ENCODE data around the gene MAFF.

DNA sequence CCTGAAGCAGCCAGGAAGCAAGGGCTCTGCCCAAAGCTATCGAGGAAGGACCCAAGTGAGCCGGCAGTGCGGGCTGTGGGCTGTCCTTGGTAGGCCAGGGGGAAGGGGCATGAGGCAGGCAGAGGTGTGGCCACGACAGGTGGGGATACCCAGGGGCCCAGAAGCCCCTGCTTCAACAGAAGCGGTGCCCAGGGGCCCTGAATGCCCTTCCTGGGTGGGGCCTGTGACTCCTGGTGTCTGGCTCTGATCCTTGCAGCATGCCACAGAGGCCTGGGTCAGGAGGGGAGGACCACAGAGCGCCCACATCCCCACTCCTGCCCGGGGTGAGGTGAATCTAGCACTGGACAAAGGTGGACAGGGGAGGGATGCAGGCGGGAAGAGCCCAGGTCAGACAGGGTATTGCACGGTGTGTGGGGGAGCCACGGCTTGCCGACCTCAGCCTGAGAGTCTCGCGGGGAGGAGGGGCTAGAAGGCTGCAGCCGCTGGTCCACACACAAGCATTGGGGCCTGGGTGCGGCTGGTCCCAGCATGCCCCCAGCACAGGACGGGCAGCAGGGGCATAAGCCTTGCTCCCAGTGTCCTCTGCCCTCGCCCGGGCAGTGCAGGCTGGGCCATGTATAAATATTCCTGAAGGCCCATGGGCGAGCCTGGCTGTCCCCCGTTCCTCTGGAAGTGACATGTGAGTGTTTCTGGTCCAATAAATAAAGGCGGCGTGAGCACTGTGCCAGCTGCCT lies 19.0 kb downstream of the MAFF start:
- TF ChIP-seq HDAC6 (IDR thresholded peaks at IDR 0.05; ENCODE audit: low read depth, low read length) = no peak
- TF ChIP-seq ZNF12 (CRISPR knock-in tag; IDR thresholded peaks at IDR 0.05) = no peak
- TF ChIP-seq POLR2AphosphoS5 (IDR thresholded peaks at IDR 0.05; ENCODE audit: control insufficient read depth, insufficient read depth, low read depth, low read length) = no peak
- TF ChIP-seq ZNF586 (CRISPR knock-in tag; conservative IDR thresholded peaks at IDR 0.05) = no peak
- TF ChIP-seq POLR2A (conservative IDR thresholded peaks at IDR 0.05) = no peak
- TF ChIP-seq, protein P1, sequence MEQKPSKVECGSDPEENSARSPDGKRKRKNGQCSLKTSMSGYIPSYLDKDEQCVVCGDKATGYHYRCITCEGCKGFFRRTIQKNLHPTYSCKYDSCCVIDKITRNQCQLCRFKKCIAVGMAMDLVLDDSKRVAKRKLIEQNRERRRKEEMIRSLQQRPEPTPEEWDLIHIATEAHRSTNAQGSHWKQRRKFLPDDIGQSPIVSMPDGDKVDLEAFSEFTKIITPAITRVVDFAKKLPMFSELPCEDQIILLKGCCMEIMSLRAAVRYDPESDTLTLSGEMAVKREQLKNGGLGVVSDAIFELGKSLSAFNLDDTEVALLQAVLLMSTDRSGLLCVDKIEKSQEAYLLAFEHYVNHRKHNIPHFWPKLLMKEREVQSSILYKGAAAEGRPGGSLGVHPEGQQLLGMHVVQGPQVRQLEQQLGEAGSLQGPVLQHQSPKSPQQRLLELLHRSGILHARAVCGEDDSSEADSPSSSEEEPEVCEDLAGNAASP (IDR thresholded peaks at IDR 0.05) = no peak
- TF ChIP-seq ZNF24 (IDR thresholded peaks at IDR 0.05) = no peak
- TF ChIP-seq, protein P2, sequence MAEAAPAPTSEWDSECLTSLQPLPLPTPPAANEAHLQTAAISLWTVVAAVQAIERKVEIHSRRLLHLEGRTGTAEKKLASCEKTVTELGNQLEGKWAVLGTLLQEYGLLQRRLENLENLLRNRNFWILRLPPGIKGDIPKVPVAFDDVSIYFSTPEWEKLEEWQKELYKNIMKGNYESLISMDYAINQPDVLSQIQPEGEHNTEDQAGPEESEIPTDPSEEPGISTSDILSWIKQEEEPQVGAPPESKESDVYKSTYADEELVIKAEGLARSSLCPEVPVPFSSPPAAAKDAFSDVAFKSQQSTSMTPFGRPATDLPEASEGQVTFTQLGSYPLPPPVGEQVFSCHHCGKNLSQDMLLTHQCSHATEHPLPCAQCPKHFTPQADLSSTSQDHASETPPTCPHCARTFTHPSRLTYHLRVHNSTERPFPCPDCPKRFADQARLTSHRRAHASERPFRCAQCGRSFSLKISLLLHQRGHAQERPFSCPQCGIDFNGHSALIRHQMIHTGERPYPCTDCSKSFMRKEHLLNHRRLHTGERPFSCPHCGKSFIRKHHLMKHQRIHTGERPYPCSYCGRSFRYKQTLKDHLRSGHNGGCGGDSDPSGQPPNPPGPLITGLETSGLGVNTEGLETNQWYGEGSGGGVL (CRISPR knock-in tag; IDR thresholded peaks at IDR 0.05) = no peak
- no peak for TF ChIP-seq ZNF217 (CRISPR knock-in tag; IDR thresholded peaks at IDR 0.05)
- TF ChIP-seq, protein P3, sequence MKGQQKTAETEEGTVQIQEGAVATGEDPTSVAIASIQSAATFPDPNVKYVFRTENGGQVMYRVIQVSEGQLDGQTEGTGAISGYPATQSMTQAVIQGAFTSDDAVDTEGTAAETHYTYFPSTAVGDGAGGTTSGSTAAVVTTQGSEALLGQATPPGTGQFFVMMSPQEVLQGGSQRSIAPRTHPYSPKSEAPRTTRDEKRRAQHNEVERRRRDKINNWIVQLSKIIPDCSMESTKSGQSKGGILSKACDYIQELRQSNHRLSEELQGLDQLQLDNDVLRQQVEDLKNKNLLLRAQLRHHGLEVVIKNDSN (CRISPR knock-in tag; IDR thresholded peaks at IDR 0.05) = no peak
